HepG2 (cell line): ENCODE results near the gene FBN2. TPM values are rescaled to one million over a fixed set of nuclear protein-coding genes. Genes with fewer than 3 reads are reported as not detected.

Experiments used
- ATAC-seq: fragments of 200-7000 bp; cut with Tn5 transposase; 3 replicates; pipeline ENCODE4 v1.9.1; 2020; ENCODE audit warnings: mild to moderate bottlenecking, moderate library complexity
- BruUV-seq: library from RNA; stranded (reverse); fragments of 400-500 nt; replicated peaks from 2 replicates; lab custom pipeline; 2021; lab: Mats Ljungman, UMichigan
- CTCF ChIA-PET: fragments of 300-600 bp; formaldehyde crosslinking; extraction: SDS; loops from one replicate; lab custom pipeline; 2021; ENCODE audit warnings: low total read pairs, inconsistent platforms, low intra/inter-chr PET ratio; lab: Yijun Ruan, JAX
- POLR2A ChIA-PET: fragments of 350-600 bp; sonication (Branson Sonifier 250); formaldehyde crosslinking; loops from one replicate; lab custom pipeline; 2020; ENCODE audit warnings: antibody characterized with exemption, inconsistent platforms; lab: Yijun Ruan, JAX
- DNase-seq: peaks from one replicate; pipeline ENCODE4 v3.0.0-alpha.2; 2015; ENCODE audit warnings: low spot score
- FAIRE-seq: peaks from 3 replicates; lab custom pipeline; 2011; peaks lifted over from hg19 to GRCh38; lab: Jason Lieb, UNC
- H2AFZ ChIP-seq: one replicate; pipeline ENCODE4 v1.6.1; 2011; ENCODE audit warnings: low read length, inconsistent platforms
- H3K27ac ChIP-seq: fragments of 300-600 bp; 3 replicates; pipeline ENCODE4 v1.8.0; 2011; ENCODE audit warnings: mixed run types, mild to moderate bottlenecking, mixed read lengths, low read length, inconsistent platforms; ENCODE audit not compliant: insufficient read depth; ENCODE audit errors: extremely low read length
- H3K27me3 ChIP-seq, 2 experiments: fragments of 200-600 bp in 1 of 2; 2 replicates in 1 of 2; 3 replicates in 1 of 2; pipeline versions ENCODE4 v1.6.0 to v1.8.0; 2011; ENCODE audit warnings: low read length in 2 of 2, mild to moderate bottlenecking in 2 of 2, moderate library complexity in 2 of 2, inconsistent platforms in 1 of 2; ENCODE audit not compliant: insufficient read depth in 2 of 2, control insufficient read depth in 1 of 2
- H3K36me3 ChIP-seq, 2 experiments: fragments of 200-600 bp in 1 of 2; replicated peaks in 1 of 2; 2 replicates in 1 of 2; 3 replicates in 1 of 2; pipeline versions ENCODE4 v1.5.1 to v1.8.0; 2011; ENCODE audit warnings: low read length in 2 of 2, inconsistent platforms in 1 of 2; ENCODE audit not compliant: insufficient read depth in 2 of 2, control insufficient read depth in 1 of 2
- H3K4me1 ChIP-seq: 2 replicates; pipeline ENCODE4 v1.5.1; 2012; ENCODE audit warnings: low read length, inconsistent platforms; ENCODE audit not compliant: insufficient read depth
- H3K4me2 ChIP-seq: 2 replicates; pipeline ENCODE4 v1.6.0; 2011; ENCODE audit warnings: low read depth, low read length, inconsistent platforms
- H3K4me3 ChIP-seq, 3 experiments: fragments of 200-600 bp in 1 of 3; sonication (generic), shearing (Covaris generic) in 1 of 3; replicated peaks in 1 of 3; 2 replicates each; pipeline ENCODE4 v1.5.1; 2011 to 2016; ENCODE audit warnings: low read length in 3 of 3, inconsistent platforms in 2 of 3, low read depth in 2 of 3, mild to moderate bottlenecking in 2 of 3, control low read depth in 1 of 3, mixed read lengths in 1 of 3; ENCODE audit not compliant: insufficient read depth in 1 of 3
- H3K79me2 ChIP-seq: one replicate; pipeline ENCODE4 v1.6.1; 2011; ENCODE audit warnings: low read length, inconsistent platforms; ENCODE audit not compliant: insufficient read depth
- H3K9ac ChIP-seq: 2 replicates; pipeline ENCODE4 v1.6.0; 2011; ENCODE audit warnings: mild to moderate bottlenecking, low read depth, low read length, inconsistent platforms; ENCODE audit not compliant: insufficient read depth
- H3K9me3 ChIP-seq: 2 replicates; pipeline ENCODE4 v1.5.1; 2012; ENCODE audit warnings: mild to moderate bottlenecking, low read length
- H4K20me1 ChIP-seq: 2 replicates; pipeline ENCODE4 v1.6.0; 2011; ENCODE audit warnings: inconsistent platforms, mild to moderate bottlenecking, low read length, moderate library complexity; ENCODE audit not compliant: insufficient read depth
- ATF6 ChIP-seq: sonication (generic); formaldehyde crosslinking; conservative IDR thresholded peaks from 2 replicates; pipeline ENCODE4 v1.4.0; 2020; ENCODE audit warnings: missing genetic modification reagents
- GATA4 ChIP-seq: sonication (generic); IDR thresholded peaks from 2 replicates; pipeline ENCODE4 v1.6.1; 2016; ENCODE audit warnings: antibody characterized with exemption, low read depth, borderline replicate concordance
- JARID2 ChIP-seq: sonication (generic); formaldehyde crosslinking; IDR thresholded peaks from 2 replicates; pipeline ENCODE4 v1.8.1; 2023; ENCODE audit warnings: missing genetic modification reagents, inconsistent platforms; ENCODE audit not compliant: insufficient replicate concordance
- KDM2A ChIP-seq: sonication (generic); formaldehyde crosslinking; IDR thresholded peaks from 2 replicates; pipeline ENCODE4 v1.4.0; 2020; ENCODE audit warnings: low read depth, missing genetic modification reagents, borderline replicate concordance
- NKX3-1 ChIP-seq: sonication (generic); formaldehyde crosslinking; IDR thresholded peaks from 2 replicates; pipeline ENCODE4 v1.5.0; 2020; ENCODE audit warnings: missing genetic modification reagents
- SOX13 ChIP-seq, 3 experiments: fragments of 450-650 bp in 1 of 3; sonication (generic) in 1 of 3; formaldehyde crosslinking in 1 of 3; IDR thresholded peaks in 2 of 3; conservative IDR thresholded peaks in 1 of 3; 2 replicates each; pipeline versions ENCODE4 v1.5.0 to v1.6.1; 2016 to 2020; ENCODE audit warnings: antibody characterized with exemption in 1 of 3, mild to moderate bottlenecking in 1 of 3, missing compliant biosample characterization in 1 of 3, missing genetic modification reagents in 1 of 3, moderate library complexity in 1 of 3
- TAF1 ChIP-seq: sonication (generic); formaldehyde crosslinking; IDR thresholded peaks from 2 replicates; pipeline ENCODE4 v1.4.0; 2020; ENCODE audit warnings: missing genetic modification reagents
- ZNF180 ChIP-seq: sonication (generic); formaldehyde crosslinking; IDR thresholded peaks from 2 replicates; pipeline ENCODE4 v1.4.0; 2020; ENCODE audit warnings: low read depth, missing genetic modification reagents, borderline replicate concordance
- ZNF264 ChIP-seq: sonication (generic); formaldehyde crosslinking; IDR thresholded peaks from 2 replicates; pipeline ENCODE4 v1.4.0; 2020; ENCODE audit warnings: missing genetic modification reagents
- ZNF281 ChIP-seq: sonication (generic); formaldehyde crosslinking; IDR thresholded peaks from 2 replicates; pipeline ENCODE4 v1.4.0; 2020; ENCODE audit warnings: missing genetic modification reagents, borderline replicate concordance
- ZNF329 ChIP-seq: sonication (generic); formaldehyde crosslinking; IDR thresholded peaks from 2 replicates; pipeline ENCODE4 v1.9.0; 2021; ENCODE audit warnings: low read depth, mild to moderate bottlenecking, missing genetic modification reagents
- ZNF564 ChIP-seq: sonication (generic); formaldehyde crosslinking; IDR thresholded peaks from 2 replicates; pipeline ENCODE4 v1.8.1; 2023; ENCODE audit warnings: mild to moderate bottlenecking, missing genetic modification reagents
- ZNF740 ChIP-seq: sonication (generic); formaldehyde crosslinking; IDR thresholded peaks from 2 replicates; pipeline ENCODE4 v1.4.0; 2020; ENCODE audit warnings: missing genetic modification reagents
- ZNF773 ChIP-seq: sonication (generic); formaldehyde crosslinking; IDR thresholded peaks from 2 replicates; pipeline ENCODE4 v1.4.0; 2020; ENCODE audit warnings: missing genetic modification reagents, borderline replicate concordance
- WGBS: methylation state at CpG from one replicate; pipeline ENCODE4 v1.1.6; 2017; ENCODE audit warnings: low lambda C conversion rate; 5-methylcytosine and 5-hydroxymethylcytosine counted together
- in situ Hi-C: cut with HindIII; loops from 2 replicates; pipeline ENCODE4 v1.10.0; 2017; ENCODE audit warnings: low pct_unique_long_range_greater_than_20kb; ENCODE audit not compliant: extremely low pct_ligation_motif_present
- intact Hi-C: fragments of 100-400 bp; cut with micrococcal nuclease; formaldehyde crosslinking; loops from one replicate; pipeline ENCODE4 v1.10.0; 2022; ENCODE audit not compliant: unreplicated experiment
- polyA plus RNA-seq, 8 experiments: library from polyadenylated mRNA; depleted of rRNA in 3 of 8; stranded (reverse) in 7 of 8; unstranded in 1 of 8; fragments of >200 nt; fragmentation: Illumina TruSeq in 4 of 8; extraction: Trizol in 4 of 8; gene quantifications; 2 replicates each; pipeline versions ENCODE4 v1.2.1 to v1.2.3, GENCODE V29; 2011 to 2016; ENCODE audit warnings: low read depth in 4 of 8, missing spikeins in 1 of 8, mixed read lengths in 1 of 8; ENCODE audit not compliant: insufficient read depth in 1 of 8
- total RNA-seq, 5 experiments: library from RNA; depleted of rRNA; stranded (reverse); fragments of >200 nt; fragmentation: Illumina TruSeq; extraction: Trizol; gene quantifications; 2 replicates each; pipeline ENCODE4 v1.2.3, GENCODE V29; 2016; ENCODE audit warnings: low read depth in 1 of 5

FBN2 gene
- total and polyA plus RNA-seq, 2 of the 13 experiments (the other 11 are each of a cell fraction or from before 2014, with no cell fraction given) = not detected

- in situ Hi-C loops (no loop called here), intact Hi-C loops (no loop called here)
- Histone ChIP-seq H3K27me3 (no peaks in the 10 kb centered on the region), H3K79me2 (no peaks in the 10 kb centered on the region), H2AFZ (no peak overlapping the region), H4K20me1 (no peaks in the 10 kb centered on the region), H3K9ac (no peak overlapping the region), H3K4me1 (no peaks in the 10 kb centered on the region), H3K36me3 (no peaks in the 10 kb centered on the region), H3K4me3 (no peak overlapping the region), H3K4me2 (no peak overlapping the region), H3K9me3 (no peaks in the 10 kb centered on the region), H3K27ac (no peak overlapping the region)
- TF ChIP-seq ZNF564 (CRISPR knock-in tag) (no peak), KDM2A (no peak), SOX13 (IDR thresholded peaks at IDR 0.05) (no peak), SOX13 (CRISPR knock-in tag; conservative IDR thresholded peaks at IDR 0.05 in 1 of 2, IDR thresholded peaks at IDR 0.05 in 1 of 2) (no peak), ZNF740 (CRISPR knock-in tag) (no peak), NKX3-1 (CRISPR knock-in tag) (no peak), ZNF264 (no peak), ZNF329 (CRISPR knock-in tag) (no peak), TAF1 (CRISPR knock-in tag) (no peak), ZNF180 (no peak), GATA4 (no peak), JARID2 (no peak), ZNF281 (CRISPR knock-in tag) (no peak), ATF6 (no peak), ZNF773 (CRISPR knock-in tag) (no peak)
- 3% methylated on average over 2 of the region's 2 CpGs for WGBS
- DNase-seq = no peak
- POLR2A ChIA-PET = no interaction called here
- CTCF ChIA-PET = no interaction called here
- no TSS peak for BruUV-seq
- no peak for FAIRE-seq
- ATAC-seq = no peak
Measured at GRCh38 chr5:128287740-128288139, 250.3 kb downstream of the FBN2 start.
